ENCODE data around the gene SLC24A3.
"Not testable (repeated sequence)": the region's sequence is repeated elsewhere in the genome, so short reads cannot be mapped to it uniquely, and the experiment has no call there.

Gene SLC24A3

DNA sequence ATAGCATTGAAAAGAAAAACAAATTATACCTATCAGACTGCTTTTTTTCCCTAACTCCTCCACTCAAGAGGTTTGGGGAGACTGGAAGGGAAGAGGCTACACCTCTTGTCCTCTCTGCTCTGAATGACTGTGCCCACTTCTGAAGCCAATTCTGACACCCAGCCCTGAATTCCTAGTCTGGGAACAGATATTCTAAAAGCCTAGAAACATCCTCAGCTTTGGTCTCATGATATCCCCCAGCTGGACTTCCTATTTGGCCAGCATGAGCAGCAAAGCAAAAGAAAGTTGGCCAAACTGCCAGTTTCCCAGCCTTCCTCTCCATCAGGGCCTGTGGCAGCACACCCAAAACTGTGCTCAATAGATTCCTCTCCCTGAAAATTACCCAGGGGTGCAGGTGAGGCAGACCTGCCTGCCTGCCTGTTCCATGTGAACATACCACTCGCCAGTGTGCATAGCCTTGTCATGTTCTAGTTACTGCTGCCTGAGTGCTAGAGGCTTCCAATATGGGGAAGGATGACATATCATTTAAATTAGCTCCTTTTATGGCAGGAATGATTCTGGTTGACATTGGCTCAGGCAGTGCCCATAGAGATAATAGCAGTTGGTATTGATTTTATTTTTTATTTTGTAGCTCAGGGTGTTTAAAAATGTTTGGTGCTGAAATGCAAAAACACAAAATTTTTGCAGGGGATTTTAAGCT lies 393.5 kb downstream of the SLC24A3 start:
- DNase-seq: no peak

DNA sequence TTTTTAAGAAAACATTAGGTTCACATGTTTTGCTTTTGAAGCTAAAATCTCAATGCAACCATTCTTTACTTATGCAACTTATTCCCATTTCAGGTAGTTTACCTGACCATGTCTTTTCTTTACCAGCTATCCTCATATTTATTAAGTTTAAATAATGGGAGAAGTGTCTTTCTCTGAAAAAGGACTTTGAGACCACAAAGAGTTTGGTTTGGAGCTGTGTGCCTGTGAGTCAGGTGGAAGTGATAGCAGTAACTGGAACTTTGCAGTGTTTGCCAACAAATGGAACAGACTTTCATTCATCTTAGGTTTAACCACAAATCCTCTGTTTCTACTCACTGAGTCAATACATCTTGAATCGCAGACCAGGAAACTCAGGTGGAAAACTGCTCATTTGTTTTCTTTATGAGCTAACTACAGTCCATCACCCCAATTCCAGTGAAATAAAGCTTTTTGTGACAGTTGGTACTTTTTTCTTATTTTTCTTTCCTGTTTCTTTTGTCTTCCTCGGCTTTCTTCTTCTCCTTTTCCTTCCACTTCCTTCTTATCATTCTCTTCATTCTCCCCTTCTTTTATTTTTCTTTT lies 397.3 kb downstream of the SLC24A3 start:
- no peak for DNase-seq

DNA sequence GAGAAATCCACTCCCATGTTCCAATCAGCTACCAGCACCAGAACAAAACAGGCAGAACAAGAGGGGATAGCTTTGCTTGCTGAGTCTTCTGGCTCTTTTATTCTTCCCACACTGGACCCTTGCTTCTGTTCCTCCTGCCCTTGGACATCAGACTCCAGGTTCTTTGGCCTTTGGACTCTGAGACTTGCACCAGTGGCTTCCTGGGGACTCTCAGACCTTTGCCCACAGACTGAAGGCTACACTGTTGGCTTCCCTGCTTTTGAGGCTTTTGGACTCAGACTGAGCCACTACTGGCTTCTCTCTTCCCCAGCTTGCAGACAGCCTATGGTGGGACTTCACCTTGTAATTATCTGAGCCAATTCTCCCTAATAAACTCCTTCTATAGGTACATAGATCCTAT lies 403.2 kb downstream of the SLC24A3 start:
- DNase-seq: no peak

DNA sequence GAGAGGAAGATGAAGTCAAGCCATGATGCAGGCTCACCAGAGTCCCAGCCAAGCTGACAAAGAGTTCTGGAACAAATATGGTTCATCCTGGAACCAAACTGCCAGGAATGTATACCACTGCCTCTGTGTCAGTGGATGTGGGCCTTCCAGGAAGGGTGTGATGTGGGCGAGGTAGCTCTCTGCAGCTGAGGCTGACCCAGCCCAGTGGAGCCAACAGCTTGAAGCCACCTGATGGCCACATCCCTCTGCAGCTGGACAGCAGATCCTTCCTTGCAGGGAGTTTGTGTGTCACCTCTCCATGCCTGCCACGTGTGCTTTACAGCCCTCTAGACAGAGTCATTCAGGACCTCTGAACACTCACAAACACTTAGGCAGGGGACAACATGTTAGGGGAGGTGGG lies 403.6 kb downstream of the SLC24A3 start:
- no peak for DNase-seq

DNA sequence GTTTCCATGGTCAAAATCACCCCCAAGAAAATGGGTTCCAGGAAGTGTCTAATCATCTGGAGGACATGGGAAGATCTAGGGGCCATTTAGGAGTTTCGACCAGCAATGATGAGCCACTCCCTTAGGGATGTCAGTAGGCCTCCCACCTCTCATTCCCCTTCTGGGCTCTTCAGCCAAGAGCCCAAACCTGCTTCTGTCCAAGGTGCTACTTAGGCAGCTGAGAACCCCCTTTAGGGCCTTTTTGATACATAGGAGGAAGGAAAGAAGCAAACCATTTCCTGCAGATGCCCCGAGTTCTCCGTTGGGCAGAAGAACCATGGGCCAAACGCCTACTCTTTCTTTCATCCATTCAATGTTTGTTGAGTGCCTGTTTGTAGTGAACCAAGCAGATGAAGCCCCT lies 404.2 kb downstream of the SLC24A3 start:
- DNase-seq: no peak

DNA sequence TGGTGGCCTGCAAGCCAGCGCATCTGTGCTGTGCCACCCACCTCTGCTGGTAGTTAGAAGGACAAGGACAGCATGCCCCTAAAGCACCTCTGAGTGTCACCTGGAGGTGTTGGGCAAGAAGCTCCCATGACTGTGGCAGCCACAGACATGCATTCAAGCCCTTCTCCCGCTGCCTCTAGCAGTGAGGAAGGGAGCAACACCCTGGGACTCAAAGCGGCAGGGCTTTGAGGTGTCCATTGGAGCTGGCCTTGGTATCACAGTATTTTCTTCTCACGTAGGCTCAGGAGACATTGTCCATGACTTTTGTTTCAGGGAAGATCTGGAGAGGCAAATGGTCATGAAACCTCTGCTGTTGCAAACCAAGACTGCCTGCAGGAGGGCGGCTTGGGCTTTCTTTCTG lies 404.8 kb downstream of the SLC24A3 start:
- DNase-seq: no peak

DNA sequence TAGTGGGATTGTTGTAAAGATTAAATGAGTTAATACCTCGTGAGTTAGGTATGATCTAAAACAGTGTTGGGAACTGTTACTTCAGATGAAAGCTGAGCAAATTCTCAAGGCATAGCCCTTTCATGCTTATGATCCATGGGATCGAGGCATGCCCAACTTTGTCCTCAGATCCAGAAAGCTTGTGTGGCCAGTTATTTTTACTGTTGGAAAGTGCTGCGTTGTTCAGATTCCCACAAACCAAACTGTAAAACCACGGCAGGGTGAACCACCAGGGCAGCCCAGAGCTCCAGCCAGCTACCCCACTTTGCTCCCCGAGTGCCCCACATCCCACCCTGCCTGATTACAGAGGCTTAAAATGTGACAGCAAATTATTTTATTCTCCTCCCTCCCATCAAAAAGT lies 406.3 kb downstream of the SLC24A3 start:
- no peak for DNase-seq

DNA sequence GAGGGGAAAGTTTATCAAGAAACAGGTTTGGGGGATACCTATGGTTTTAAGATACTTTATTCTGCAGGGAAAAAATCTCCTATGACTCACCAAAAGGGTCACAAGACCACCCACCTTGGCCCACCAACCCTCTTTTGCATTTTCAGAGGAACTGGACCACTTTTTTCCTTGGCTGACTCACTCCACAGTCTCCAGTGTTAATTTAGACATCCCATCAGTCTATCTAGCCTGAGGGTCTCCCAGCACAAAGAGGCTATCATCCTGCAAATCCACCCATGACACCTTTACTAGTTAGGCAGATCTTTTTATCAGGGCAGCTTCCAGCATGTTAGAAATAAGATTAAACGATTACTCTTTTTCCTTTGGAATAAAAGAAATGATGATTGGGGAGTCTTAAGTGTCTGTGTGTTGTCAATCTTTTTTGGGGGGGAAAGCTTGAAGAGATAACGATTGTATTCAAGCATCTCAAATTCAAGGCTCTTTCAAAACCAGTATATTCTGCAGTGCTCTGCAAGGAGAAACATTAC lies 407.5 kb downstream of the SLC24A3 start:
- no peak for DNase-seq

DNA sequence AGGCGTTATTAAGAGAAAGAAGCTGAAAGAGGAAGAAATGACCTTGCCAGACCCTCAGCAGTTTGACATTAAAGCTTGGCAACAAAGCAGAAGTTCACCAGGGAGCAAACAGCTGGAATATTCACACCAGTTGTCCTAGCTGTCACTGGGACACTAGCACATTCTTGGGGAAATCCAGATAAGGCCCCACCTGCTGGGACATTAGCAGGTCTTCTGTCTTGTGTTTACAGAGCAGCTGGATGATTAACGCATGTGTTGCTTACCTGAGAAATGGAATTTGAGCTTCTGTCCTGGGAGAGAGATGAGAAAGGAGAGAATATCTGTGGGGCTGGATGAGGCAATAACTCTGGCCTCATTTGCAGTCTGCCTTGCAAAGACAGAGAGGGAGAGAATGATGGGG lies 408.0 kb downstream of the SLC24A3 start:
- DNase-seq: no peak

DNA sequence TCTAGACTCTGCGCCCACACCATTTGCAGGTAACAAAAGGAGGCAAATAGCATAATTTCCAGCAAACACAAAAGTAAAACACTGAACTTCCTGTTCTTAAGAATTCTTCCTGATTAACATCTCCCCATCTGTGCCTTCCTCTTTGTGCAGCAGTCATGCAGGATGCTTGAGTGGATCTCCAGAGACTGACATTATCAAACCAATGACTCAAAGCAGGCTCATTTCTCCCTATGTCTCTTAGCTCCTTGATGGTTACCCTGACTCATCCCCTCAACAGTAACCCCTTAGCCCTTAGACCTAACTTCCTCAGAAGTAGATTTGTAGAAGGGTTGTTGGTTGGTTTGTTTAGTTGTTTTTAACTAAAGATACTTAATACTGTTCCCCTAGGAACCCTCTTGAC lies 408.6 kb downstream of the SLC24A3 start:
- no peak for DNase-seq

DNA sequence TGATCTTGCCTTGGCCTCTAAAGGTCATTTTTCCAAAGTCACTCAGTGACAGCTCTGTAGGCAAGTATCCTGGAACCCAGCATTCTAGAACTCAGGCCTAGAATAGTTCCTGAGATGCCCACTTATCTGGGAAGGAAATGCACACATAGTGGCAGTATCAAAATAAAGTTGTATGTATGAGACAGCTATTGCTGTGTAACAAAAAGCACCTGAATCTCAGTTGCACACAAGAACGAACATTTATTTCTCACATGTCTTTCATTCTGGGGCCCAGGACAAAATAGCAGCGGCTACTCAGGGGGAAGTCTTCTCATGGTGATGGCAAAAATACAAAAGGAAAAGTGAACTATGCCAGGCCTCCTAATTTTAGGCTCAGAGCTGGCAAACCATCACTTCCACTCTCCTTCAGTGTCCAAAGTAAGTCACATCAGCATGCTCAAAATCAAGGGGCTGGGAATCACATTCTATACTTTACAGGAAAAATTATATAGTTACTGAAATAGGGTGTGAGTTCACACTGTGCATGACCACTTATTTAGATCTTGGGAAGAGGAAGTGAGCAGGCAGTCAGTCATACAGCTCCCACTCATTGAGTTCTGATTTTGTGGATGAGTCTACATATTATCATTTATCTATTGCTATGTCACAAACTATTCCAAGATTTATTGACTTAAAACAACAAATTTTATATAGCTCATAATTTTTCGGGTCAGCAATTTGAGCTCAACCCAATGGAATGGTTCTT lies 412.0 kb downstream of the SLC24A3 start:
- DNase-seq: no peak

DNA sequence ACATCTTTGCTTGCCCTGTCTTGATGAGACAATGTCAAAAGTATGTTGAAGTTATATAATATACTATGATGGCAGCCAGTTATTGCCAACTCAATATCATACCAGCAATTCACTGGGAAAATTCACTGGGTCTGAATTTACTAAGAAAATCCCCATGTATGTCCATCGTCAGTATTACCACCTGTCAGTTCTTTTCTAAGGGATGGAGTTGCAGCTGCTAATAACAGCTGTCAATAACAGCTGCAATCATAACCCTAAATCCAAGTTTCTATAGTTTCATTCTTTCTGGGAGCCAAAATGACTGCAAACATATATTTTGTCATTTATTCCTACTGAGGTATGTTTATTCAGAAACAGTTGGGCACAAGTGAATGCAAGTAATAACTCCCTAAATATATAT lies 413.0 kb downstream of the SLC24A3 start:
- no peak for DNase-seq

DNA sequence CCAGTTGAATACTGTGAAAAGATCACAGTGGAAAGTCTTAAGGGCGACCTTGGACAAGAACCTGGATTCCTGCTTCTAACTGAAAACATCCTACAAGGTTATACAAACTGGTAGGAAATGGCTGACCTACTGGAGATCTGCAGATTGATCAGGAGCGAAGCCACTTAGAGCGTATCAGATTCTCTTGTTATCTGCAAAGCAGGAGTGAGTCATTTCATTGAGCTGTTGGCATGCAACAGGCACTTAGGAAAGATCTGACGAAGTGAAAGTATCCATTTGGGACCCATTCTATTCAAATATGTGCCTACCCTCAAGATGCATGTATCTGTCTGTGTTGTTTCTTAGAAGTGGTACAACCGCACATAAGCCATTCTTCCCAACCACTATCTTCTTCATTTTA lies 414.5 kb downstream of the SLC24A3 start:
- no peak for DNase-seq

DNA sequence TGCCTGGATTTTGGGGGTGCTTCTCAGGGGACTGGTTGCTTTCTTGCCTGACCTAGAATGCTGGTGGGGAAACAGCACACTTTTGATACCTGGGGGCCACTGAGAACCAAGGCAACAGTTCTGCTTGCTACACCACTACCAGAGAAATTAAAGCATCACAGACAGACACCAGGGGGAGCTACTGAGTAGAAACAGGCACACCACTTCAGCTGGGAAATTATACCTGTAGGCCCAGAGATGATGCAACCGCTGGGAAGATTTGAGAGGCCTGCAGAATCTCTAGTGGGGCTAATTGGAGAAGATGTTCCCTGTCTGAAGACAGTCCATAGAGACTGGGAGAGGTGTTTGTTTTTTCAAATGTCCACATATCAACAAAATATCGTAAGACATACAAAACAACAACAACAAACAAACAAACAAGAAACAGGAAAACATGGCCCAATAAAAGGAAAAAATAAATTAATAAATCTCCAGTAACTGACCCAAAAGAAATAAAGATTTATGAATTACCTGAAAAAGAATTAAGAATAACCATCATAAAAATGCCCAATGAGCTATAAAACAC lies 416.2 kb downstream of the SLC24A3 start:
- DNase-seq: no peak

DNA sequence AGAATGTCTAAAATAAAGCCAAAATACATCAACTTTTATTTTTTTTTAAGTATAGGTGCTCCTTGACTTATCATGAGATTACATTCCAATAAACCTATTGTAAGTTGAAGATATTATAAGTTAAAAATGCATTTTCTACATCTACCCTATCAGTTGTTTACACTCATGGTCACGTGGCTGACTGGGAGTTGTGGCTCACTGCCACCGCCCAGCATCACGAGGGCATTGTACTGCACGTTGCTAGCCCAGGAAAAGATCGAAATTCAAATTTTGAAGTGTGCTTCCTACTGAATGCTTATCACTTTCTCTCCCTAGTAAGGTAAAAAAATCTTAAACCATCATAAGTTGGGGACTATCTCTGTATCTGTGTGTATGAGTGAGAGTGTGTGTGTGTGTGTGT lies 419.0 kb downstream of the SLC24A3 start:
- DNase-seq: no peak

DNA sequence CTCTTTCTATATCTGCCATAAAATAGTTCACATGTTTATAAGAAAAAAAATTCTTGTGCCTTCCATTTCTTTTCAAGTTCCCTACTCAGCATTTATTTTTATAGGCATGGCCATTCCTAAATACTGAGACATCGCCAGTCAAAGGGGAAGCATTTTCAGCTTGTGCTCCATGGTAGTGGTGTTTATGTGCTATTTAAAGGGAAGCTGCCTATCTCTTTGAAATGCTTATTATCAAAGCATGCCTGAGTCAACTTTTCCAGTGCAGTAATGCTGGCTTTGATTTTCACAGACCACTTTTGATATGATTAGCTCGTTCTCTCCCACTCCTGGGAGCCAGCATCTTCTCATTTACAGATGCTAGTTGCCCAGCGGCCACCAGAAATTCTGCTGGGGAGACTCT lies 421.5 kb downstream of the SLC24A3 start:
- DNase-seq: no peak

DNA sequence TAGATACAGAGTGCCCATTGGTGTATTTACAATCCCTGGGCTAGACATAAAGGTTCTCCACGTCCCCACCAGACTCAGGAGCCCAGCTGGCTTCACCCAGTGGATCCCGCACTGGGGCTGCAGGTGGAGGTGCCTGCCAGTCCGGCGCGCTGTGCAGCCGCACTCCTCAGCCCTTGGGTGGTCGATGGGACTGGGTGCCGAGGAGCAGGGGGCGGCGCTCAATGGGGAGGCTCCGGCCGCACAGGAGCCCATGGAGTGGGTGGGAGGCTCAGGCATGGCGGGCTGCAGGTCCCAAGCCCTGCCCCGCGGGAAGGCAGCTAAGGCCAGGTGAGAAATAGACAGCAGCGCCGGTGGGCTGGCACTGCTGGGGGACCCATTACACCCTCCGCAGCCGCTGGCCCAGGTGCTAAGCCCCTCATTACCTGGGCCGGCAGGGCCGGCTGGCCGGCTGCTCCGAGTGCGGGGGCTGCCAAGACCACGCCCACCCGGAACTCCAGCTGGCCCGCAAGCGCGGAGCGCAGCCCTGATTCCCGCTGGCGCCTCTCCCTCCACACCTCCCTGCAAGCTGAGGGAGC lies 427.1 kb downstream of the SLC24A3 start:
- not testable (repeated sequence) for DNase-seq

DNA sequence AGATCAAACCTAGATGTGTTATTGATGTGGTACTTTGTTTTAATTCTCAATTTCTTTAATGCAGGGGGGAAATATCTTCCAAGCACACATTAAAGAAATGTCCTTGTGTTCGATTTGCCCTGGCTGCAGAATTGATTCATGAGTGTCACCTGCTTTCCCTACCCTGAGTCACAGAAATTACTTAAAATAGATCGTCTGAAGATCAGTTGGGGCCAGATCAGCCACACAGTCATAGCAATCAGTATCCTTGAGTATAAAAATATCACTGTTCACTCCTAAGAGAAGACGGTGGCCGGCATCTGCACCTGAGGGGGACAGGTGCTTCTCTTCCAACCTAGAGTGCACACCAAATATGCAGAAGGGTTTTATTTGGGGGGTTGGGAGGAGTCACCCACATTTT lies 430.4 kb downstream of the SLC24A3 start:
- no peak for DNase-seq

DNA sequence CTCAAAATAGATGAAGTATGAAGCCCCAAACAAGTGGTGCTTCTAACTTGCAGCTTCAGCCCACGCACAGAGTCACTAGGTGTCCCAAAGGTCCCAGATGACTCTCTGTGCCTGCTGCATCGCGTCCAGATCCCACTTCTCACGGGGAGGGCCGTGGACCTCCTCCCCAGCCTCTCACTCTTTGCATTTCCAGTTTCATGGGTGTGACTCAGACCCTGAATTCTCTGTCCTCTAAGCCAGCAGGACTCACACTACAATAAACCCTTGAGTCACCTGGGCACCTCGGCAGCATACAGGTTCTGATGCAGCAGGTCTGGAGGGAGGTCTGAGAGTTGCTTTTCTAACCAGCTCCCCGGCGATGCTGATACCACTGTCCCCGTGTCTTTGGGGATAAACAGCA lies 431.6 kb downstream of the SLC24A3 start:
- no peak for DNase-seq

DNA sequence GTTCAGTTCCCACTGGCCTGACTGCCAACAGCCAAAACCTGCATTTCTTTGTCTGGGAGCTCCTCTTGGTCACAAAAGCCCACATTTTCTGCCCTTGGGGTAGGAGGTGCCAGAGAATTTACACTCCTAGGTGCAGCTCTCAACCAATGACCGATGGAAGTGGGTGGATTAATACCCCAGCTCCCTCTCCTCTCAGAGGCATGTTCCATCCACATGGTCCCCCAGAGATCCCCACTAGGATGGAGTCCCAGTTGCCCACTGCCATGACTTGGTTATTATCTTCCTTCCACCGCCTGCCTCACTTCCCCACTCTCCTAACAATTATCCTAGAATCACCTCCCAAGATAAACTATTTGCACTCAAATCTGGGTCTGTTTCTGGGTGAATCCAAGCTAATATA lies 434.5 kb downstream of the SLC24A3 start:
- no peak for DNase-seq

DNA sequence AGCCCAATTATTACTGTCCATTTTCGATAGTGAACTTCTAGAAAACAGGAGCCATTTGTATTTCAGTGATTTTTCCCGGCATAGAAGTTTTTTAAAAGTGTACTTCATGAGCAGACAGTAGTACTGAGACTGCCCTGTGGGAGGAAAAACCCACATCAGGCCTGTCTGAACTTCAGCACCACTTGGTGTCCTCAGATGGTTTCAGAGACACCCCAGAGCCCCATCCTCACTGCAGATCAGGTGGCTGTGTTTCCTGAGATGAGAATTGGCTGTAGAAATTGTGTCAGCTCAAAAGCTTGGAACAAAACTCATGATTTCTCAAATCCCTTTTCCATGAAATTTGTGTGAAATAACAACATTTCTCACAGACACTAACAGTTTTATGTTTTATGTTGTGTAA lies 435.6 kb downstream of the SLC24A3 start:
- no peak for DNase-seq

DNA sequence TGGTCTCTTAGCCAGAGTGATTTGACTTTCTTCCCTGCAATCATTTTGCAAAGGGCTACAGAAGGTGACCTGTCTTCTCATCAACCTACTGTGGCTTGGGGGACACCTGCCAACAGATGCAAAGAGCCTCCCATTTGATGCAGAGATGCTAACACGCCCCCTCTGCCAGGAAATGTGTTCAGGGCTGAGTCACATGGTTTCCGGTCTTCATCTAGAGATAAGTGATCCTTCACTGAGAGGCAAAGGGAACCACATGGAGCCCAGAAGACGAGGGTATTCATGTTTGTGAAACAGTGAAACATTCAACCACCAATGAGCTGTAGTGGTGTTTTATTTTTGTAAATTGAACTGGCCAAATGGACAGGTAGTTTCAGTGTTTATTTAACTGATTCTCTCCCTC lies 436.6 kb downstream of the SLC24A3 start:
- DNase-seq: no peak

DNA sequence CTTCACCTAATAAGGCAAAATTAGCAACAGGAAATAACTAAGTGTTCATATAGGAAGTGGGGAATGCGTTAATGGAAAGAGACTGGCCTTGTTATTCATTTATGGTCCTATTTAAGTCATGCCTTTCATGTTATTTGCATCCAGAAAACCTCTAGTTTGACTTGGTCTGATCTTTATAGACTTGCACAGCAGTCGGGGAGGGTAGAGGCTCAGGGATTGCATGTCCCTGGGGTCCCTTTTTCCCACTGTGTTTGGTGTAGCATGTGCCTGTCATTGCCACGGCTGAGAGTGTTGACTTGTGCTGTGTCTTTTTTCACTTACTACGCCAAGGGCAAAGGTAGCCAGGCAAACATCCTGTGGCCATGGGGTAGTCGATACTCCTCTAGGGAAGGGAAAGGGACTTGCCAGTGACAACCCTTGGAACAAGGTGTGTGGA lies 440.2 kb downstream of the SLC24A3 start:
- no peak for DNase-seq
